SU-DHL-6 (cell line): ENCODE measurements around the gene AMN.

Source experiments
- CTCF ChIP-seq: fragments of 200-600 bp; sonication (generic); IDR thresholded peaks from one replicate; pipeline ENCODE4 v1.5.1; 2017; ENCODE audit warnings: antibody characterized with exemption, mild to moderate bottlenecking, low read length, moderate library complexity; ENCODE audit not compliant: insufficient read depth, poor library complexity, severe bottlenecking
- EZH2phosphoT487 ChIP-seq: fragments of 200-600 bp; sonication (generic), shearing (Covaris generic); conservative IDR thresholded peaks from 2 replicates; pipeline ENCODE4 v1.6.1; 2018; ENCODE audit warnings: mild to moderate bottlenecking, antibody characterized with exemption, low read length, moderate library complexity, mixed read lengths

GRCh38 chr14:102905116-102906108, 17.1 kb upstream of the AMN start:
- TF ChIP-seq CTCF (no peak), EZH2phosphoT487 (no peak)
